ENCODE data around the gene ZSCAN31. TPM values are rescaled to one million over a fixed set of nuclear protein-coding genes. Genes with fewer than 3 reads are reported as not detected.

ZSCAN31 gene
- 1 to 10 TPM in 1 of 3 donors, under 1 TPM in 2; 0.65 to 2.2 (median 0.72) TPM for total RNA-seq
- 2.7 TPM for total RNA-seq (2013)

DNA sequence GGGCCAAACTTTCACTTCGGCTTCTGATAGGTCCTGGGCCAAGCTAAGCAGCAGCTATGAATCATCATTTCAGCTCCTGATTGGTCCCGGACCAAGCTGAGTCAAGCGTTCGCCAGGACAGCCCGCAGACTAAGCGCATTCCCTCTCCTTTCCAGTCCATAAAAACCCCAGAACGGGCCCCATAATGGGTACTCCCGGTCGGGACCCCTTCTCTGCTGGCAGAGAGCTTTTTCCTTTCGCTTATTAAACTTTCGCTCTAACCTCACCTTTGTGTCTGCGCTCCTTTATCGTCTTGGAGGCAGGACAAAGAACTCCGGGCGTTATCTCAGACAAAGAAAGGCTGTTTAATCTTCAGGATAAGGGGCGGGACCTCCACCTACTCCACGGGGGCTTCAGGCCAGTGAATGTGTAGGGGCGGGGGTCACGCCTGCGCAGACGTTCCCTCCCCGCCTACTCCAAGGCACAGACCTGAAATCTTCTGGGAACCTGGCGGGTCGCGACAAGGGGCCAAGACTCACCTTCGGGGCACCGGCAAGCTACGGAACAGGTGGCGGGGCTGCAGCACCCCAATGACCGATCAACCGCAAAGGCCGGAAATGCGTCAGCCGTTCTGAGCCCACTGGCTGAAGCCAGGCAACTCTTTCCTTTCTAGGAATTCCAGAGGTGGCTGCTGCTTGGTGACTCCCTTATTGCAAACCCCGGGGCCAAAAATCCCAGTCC is at the start of gene ZSCAN31:
Gene ZSCAN31 (minus strand): TSS at position 585 of the 720 bp plus-strand sequence. CDS start 6,465 bp downstream, outside the sequence.
- peak; percentile 86 to 95 (median 89) for ATAC-seq
- under 1% methylated on average over 35 of the region's 35 CpGs for WGBS (ENCODE audit: insufficient coverage)
- intact Hi-C loops (cut with micrococcal nuclease) = loop anchor here (1.0 to 5.0 kb wide), 6 partner anchors 14 to 497 kb away; partner anchors contain the start of genes ZKSCAN3, ZKSCAN4, ZNF165 and ZSCAN26
- Histone ChIP-seq H3K27me3 (ENCODE audit: control insufficient read depth, insufficient read depth, low read length) (no peaks in the 10 kb centered on the region), H3K36me3 (ENCODE audit: control insufficient read depth, insufficient read depth, low read length) (no peaks in the 10 kb centered on the region), H3K27ac (ENCODE audit: low read length) (peak within 1 kb of the TSS; percentile 93), H3K4me3 (ENCODE audit: low read length) (peak within 1 kb of the TSS; percentile 78), H3K4me1 (ENCODE audit: control insufficient read depth, insufficient read depth, low read length) (peaks cover 18% of the 10 kb centered on the region), H3K9me3 (ENCODE audit: control insufficient read depth, insufficient read depth, low read length) (no peaks in the 10 kb centered on the region)
- H3K4me3 Mint-ChIP-seq = no peak within 1 kb of the TSS
- TF ChIP-seq, protein P1, sequence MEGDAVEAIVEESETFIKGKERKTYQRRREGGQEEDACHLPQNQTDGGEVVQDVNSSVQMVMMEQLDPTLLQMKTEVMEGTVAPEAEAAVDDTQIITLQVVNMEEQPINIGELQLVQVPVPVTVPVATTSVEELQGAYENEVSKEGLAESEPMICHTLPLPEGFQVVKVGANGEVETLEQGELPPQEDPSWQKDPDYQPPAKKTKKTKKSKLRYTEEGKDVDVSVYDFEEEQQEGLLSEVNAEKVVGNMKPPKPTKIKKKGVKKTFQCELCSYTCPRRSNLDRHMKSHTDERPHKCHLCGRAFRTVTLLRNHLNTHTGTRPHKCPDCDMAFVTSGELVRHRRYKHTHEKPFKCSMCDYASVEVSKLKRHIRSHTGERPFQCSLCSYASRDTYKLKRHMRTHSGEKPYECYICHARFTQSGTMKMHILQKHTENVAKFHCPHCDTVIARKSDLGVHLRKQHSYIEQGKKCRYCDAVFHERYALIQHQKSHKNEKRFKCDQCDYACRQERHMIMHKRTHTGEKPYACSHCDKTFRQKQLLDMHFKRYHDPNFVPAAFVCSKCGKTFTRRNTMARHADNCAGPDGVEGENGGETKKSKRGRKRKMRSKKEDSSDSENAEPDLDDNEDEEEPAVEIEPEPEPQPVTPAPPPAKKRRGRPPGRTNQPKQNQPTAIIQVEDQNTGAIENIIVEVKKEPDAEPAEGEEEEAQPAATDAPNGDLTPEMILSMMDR (IDR thresholded peaks at IDR 0.05) = no peak
- peaks cover 4% of the 10 kb centered on the region for H3K36me3 Mint-ChIP-seq
- H3K4me1 Mint-ChIP-seq = peaks cover 0 to 15% of the 10 kb centered on the region in 2 donors
- H3K27ac Mint-ChIP-seq = no peak within 1 kb of the TSS
- DNase-seq = peak; percentile 78 to 91
- H3K9me3 Mint-ChIP-seq = peaks cover 0 to 7% of the 10 kb centered on the region in 2 donors
- H3K27me3 Mint-ChIP-seq (ENCODE audit: low read depth in 2 of 2) = peaks cover 0 to 11% of the 10 kb centered on the region in 2 donors

DNA sequence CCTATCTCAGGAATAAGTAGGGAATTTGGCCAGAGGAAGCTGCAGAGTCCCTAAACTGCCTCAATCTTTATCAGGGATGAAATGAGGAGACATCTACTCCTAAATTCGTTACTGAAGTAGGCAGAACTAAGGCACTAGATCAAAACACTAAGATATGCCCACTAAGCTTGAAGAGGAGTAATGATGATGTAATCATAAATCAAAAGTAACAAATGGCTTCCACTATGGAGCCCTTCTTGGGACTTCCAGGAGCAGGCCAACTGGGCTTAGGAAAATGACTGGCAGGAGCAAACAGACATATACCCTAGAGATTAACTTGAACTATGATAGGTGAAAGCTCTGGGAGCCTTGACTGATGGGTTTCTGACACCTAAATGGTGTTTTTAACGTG is 48.2 kb upstream of the ZSCAN31 start:
- H3K4me1 ChIP-seq (ENCODE audit: control insufficient read depth, insufficient read depth, low read length) = peaks cover 7% of the 10 kb centered on the region
- no peak for ATAC-seq
- no peak overlapping the region for H3K27ac ChIP-seq (ENCODE audit: low read length)
- intact Hi-C loops (cut with micrococcal nuclease) = no loop called here
- Mint-ChIP-seq H3K9me3 (no peaks in the 10 kb centered on the region), H3K27me3 (ENCODE audit: low read depth in 2 of 2) (no peaks in the 10 kb centered on the region), H3K4me1 (peaks cover 40 to 57% of the 10 kb centered on the region in 2 donors), H3K4me3 (no peak overlapping the region), H3K36me3 (peaks cover 26% of the 10 kb centered on the region), H3K27ac (peak overlapping the region in 1 of 2 donors; percentile 91)
- H3K36me3 ChIP-seq (ENCODE audit: control insufficient read depth, insufficient read depth, low read length) = peaks cover 32% of the 10 kb centered on the region
- H3K4me3 ChIP-seq (ENCODE audit: low read length) = no peak overlapping the region
- no peaks in the 10 kb centered on the region for H3K9me3 ChIP-seq (ENCODE audit: control insufficient read depth, insufficient read depth, low read length)
- TF ChIP-seq, protein P1 (IDR thresholded peaks at IDR 0.05) = no peak
- WGBS (ENCODE audit: insufficient coverage) = 95% methylated on average over 1 of the region's 2 CpGs
- no peak for DNase-seq
- H3K27me3 ChIP-seq (ENCODE audit: control insufficient read depth, insufficient read depth, low read length) = no peaks in the 10 kb centered on the region

DNA sequence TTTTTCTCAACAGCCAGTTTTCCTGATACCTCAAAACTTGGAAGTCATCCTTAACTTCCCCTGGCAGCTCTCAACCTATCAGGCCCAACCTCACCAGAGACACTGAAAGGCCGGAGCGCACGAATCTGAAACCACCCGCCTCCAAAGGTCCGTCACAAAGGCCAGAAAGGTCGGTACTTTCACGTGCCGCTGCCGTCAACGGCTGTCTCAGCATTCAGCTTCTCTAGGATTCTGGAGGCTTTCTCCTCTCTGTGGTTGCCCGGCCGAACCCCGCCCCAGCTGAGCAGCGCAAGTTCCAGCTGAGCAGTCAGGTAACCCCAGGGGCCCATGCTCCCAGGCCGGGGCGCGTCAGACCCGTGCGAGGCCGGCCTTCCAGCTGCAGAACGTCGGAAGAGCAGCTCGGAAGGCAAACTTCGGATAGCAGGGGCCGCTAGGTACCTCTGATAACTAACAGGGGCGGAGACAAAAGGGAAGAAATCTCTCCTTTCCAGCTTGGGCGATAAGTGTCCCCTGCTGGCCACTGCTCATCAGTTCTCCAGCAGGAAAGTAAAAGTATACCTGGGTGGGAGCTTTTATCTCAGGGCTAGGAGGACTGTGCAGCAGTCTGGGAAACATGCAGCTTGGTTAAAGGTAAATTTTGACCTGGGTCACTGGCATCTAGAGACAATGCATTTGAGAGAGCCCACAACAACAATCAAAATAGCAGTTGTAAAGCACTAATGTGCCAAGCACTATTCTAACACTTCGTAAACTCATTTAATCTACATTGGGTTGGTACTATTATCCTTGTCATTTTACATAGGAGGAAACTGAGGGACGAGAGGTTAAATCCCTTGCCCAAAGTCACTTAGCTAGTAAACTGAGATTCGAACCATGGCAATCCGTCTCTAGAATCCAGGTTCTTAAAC is 47.5 kb upstream of the ZSCAN31 start:
- WGBS (ENCODE audit: insufficient coverage) = 26% methylated on average over 31 of the region's 31 CpGs
- Histone ChIP-seq H3K4me1 (ENCODE audit: control insufficient read depth, insufficient read depth, low read length) (peaks cover 7% of the 10 kb centered on the region), H3K36me3 (ENCODE audit: control insufficient read depth, insufficient read depth, low read length) (peaks cover 29% of the 10 kb centered on the region), H3K4me3 (ENCODE audit: low read length) (peak overlapping the region; percentile 35), H3K27me3 (ENCODE audit: control insufficient read depth, insufficient read depth, low read length) (no peaks in the 10 kb centered on the region), H3K9me3 (ENCODE audit: control insufficient read depth, insufficient read depth, low read length) (no peaks in the 10 kb centered on the region), H3K27ac (ENCODE audit: low read length) (peak overlapping the region; percentile 62)
- Mint-ChIP-seq H3K9me3 (no peaks in the 10 kb centered on the region), H3K36me3 (peaks cover 26% of the 10 kb centered on the region), H3K27me3 (ENCODE audit: low read depth in 2 of 2) (no peaks in the 10 kb centered on the region), H3K4me3 (peak overlapping the region; percentile 85), H3K27ac (peak overlapping the region; percentile 65 to 91), H3K4me1 (peaks cover 38 to 55% of the 10 kb centered on the region in 2 donors)
- ATAC-seq (peak; percentile 79 to 90 (median 89)), DNase-seq (peak; percentile 36 to 45)
- intact Hi-C loops (cut with micrococcal nuclease) = no loop called here
- TF ChIP-seq, protein P1 (IDR thresholded peaks at IDR 0.05) = no peak
